Measurements from ENCODE around the gene CD2AP.
"Not testable (repeated sequence)": the region's sequence is repeated elsewhere in the genome, so short reads cannot be mapped to it uniquely, and the experiment has no call there.

CD2AP gene

GRCh38 chr6:47509937-47510336 lies 32.3 kb downstream of the CD2AP start:
- no peak for DNase-seq

GRCh38 chr6:47512872-47513271 lies 35.3 kb downstream of the CD2AP start:
- no peak for DNase-seq

GRCh38 chr6:47519279-47519678 lies 41.7 kb downstream of the CD2AP start:
- no peak for DNase-seq

- no peak for DNase-seq
Observed at GRCh38 chr6:47520282-47520681, 42.7 kb downstream of the CD2AP start.

- no peak for DNase-seq
Observed at GRCh38 chr6:47521961-47522360, 44.4 kb downstream of the CD2AP start.

- DNase-seq = no peak
Observed at GRCh38 chr6:47524136-47524845, 46.7 kb downstream of the CD2AP start.

GRCh38 chr6:47525330-47526057 lies 47.9 kb downstream of the CD2AP start:
- DNase-seq = no peak

GRCh38 chr6:47527274-47527673 lies 49.7 kb downstream of the CD2AP start:
- no peak for DNase-seq

GRCh38 chr6:47529734-47530133 lies 52.1 kb downstream of the CD2AP start:
- DNase-seq = no peak

- no peak for DNase-seq
Observed at GRCh38 chr6:47532981-47533585, 55.5 kb downstream of the CD2AP start.

GRCh38 chr6:47534063-47534462 lies 56.5 kb downstream of the CD2AP start:
- DNase-seq = no peak

GRCh38 chr6:47535316-47536225 lies 58.0 kb downstream of the CD2AP start:
- DNase-seq = no peak

GRCh38 chr6:47536816-47537401 lies 59.3 kb downstream of the CD2AP start:
- no peak for DNase-seq

GRCh38 chr6:47545223-47545622 lies 67.6 kb downstream of the CD2AP start:
- DNase-seq = no peak

GRCh38 chr6:47551670-47552069 lies 74.1 kb downstream of the CD2AP start:
- DNase-seq = no peak

- no peak for DNase-seq
Observed at GRCh38 chr6:47552319-47552718, 74.7 kb downstream of the CD2AP start.

- not testable (repeated sequence) for DNase-seq
Observed at GRCh38 chr6:47553243-47553642, 75.7 kb downstream of the CD2AP start.

GRCh38 chr6:47556459-47556858 lies 78.9 kb downstream of the CD2AP start:
- DNase-seq = not testable (repeated sequence)

GRCh38 chr6:47563162-47563561 lies 85.6 kb downstream of the CD2AP start:
- peak; percentile 19 for DNase-seq

GRCh38 chr6:47566602-47567001 lies 89.0 kb downstream of the CD2AP start:
- DNase-seq = not testable (repeated sequence)

- DNase-seq = no peak
Observed at GRCh38 chr6:47567586-47567985, 90.0 kb downstream of the CD2AP start.

GRCh38 chr6:47571488-47571887 lies 93.9 kb downstream of the CD2AP start:
- DNase-seq = no peak

- no peak for DNase-seq
Observed at GRCh38 chr6:47573109-47573508, 95.5 kb downstream of the CD2AP start.

All from femur (tissue), 1 donor.